NK-92 (cell line): ENCODE measurements around the gene LAMB2.

Source experiments
- DNase-seq: peaks from one replicate; lab custom pipeline; 2025; ENCODE audit not compliant: unreplicated experiment; lab: John Stamatoyannopoulos, UW

Gene LAMB2

GRCh38 chr3:49076646-49077045 lies 56.2 kb downstream of the LAMB2 start:
- no peak for DNase-seq

DNA sequence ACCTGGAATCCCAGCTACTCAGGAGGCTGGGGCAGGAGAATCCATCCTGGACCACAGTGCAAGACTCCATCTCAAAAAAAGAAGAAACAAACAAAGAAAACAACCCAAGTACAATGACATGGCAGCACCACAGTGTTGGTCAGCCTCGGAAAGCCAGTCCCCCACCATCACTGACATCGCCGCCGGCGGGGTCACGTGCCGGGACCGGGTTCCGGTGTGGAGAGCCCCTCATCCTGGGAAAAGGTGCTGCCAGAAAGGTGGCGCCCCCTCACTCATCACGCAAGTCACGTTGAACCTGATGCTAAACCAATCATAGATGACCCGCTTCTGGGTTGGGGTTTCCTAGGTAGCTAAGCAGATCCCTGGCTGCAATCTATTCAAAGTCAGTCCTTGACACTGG lies 56.7 kb downstream of the LAMB2 start:
- no peak for DNase-seq
